Measurements from ENCODE around the gene PPME1.

Gene PPME1

DNA sequence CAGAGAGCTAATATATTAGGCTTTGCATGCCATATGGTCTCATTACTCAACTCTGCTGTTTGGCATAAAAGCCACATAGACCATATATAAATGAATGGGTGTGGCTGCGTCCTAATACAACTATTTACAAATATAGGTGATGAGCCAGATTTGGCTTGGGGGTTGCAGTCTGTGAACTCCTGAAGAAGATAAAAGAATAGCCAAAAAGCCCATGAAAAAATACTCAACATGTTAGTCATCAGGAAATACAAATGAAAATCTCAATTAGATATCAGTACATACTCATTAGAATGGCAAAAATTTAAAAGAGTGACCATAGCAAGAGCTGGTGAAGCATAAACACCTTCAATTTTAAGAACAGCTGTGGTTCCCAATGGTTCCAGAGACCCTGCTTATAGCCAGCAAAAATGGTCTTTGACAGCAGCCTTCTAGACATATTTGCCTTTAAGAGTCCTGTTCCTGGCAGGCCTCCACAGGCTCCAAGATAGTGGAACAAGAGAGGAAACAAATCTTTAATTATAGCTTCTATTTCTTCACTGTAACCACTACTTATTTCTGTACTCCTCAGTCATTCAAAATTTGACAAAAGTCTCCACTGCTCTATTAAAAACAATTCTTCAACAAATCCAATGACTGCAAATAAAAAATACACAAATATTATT lies 16.3 kb upstream of the PPME1 start:
- peaks cover 2% of the 10 kb centered on the region; the same call in 1 of the 2 replicates for H3K36me3 ChIP-seq
- DNase-seq = no peak

DNA sequence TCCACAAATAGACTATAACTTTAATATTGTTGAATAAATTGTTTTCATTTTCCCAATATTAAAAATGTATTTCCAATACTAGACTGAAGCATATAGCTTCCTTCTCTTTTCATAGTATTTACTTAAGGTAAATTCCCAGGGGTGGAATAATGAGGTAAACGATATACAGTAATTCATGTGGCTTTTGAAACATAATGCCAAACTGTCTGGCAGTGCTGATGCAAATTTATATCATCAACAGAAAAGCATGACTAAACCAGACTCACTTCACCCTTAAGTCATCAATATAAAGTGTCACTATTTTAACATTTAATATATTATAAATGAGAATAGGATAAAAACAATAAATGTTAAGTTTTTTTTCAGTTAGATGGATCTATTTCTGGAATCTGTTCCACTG lies 13.9 kb upstream of the PPME1 start:
- H3K4me1 ChIP-seq = no peaks in the 10 kb centered on the region
- H3K36me3 ChIP-seq = peaks cover 6% of the 10 kb centered on the region
- no peak for DNase-seq
- H3K4me3 ChIP-seq (ENCODE audit: low read depth, low read length) = no peak overlapping the region
- H3K9me3 ChIP-seq = no peaks in the 10 kb centered on the region
- TF ChIP-seq, protein P1, sequence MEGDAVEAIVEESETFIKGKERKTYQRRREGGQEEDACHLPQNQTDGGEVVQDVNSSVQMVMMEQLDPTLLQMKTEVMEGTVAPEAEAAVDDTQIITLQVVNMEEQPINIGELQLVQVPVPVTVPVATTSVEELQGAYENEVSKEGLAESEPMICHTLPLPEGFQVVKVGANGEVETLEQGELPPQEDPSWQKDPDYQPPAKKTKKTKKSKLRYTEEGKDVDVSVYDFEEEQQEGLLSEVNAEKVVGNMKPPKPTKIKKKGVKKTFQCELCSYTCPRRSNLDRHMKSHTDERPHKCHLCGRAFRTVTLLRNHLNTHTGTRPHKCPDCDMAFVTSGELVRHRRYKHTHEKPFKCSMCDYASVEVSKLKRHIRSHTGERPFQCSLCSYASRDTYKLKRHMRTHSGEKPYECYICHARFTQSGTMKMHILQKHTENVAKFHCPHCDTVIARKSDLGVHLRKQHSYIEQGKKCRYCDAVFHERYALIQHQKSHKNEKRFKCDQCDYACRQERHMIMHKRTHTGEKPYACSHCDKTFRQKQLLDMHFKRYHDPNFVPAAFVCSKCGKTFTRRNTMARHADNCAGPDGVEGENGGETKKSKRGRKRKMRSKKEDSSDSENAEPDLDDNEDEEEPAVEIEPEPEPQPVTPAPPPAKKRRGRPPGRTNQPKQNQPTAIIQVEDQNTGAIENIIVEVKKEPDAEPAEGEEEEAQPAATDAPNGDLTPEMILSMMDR (IDR thresholded peaks at IDR 0.05; ENCODE audit: low read depth, low read length) = no peak
- no peaks in the 10 kb centered on the region for H3K27me3 ChIP-seq

More for the DNA sequence above, 16.3 kb upstream of the PPME1 start:
- Histone ChIP-seq H3K9me3 (no peaks in the 10 kb centered on the region; the same call in 1 of the 2 replicates), H3K4me1 (no peaks in the 10 kb centered on the region), H3K27me3 (no peaks in the 10 kb centered on the region), H3K4me3 (ENCODE audit: low read depth, low read length) (no peak overlapping the region)
- TF ChIP-seq, protein P1 (IDR thresholded peaks at IDR 0.05; ENCODE audit: low read depth, low read length) = no peak

DNA sequence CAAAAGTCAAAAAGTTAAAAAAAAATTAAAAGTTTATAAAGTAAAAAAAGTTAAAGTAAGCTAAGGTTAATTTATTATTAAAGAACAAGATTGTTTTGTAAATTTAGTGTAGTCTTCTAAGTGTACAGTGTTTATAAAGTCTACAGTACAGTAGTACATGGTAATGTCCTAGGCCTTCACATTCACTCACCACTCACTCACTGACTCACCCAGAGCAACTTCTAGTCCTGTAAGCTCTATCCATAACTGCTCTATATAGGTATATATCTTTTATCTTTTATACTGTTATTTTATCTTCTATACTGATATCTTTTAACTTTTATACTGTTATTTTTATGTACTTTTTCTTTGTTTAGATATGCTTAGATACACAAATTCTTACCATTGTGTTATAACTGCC lies 11.4 kb upstream of the PPME1 start:
- no peaks in the 10 kb centered on the region; the same call in 1 of the 2 replicates for H3K4me1 ChIP-seq
- TF ChIP-seq, protein P1 (IDR thresholded peaks at IDR 0.05; ENCODE audit: low read depth, low read length) = no peak
- DNase-seq = no peak
- peaks cover 19% of the 10 kb centered on the region for H3K36me3 ChIP-seq
- H3K27me3 ChIP-seq = no peaks in the 10 kb centered on the region
- no peaks in the 10 kb centered on the region for H3K9me3 ChIP-seq
- H3K4me3 ChIP-seq (ENCODE audit: low read depth, low read length) = no peak overlapping the region

GRCh38 chr11:74162681-74163467 lies 8.2 kb upstream of the PPME1 start:
- H3K4me3 ChIP-seq (ENCODE audit: low read depth, low read length) = no peak overlapping the region
- H3K27me3 ChIP-seq = no peaks in the 10 kb centered on the region
- TF ChIP-seq, protein P1 (IDR thresholded peaks at IDR 0.05; ENCODE audit: low read depth, low read length) = no peak
- no peaks in the 10 kb centered on the region for H3K9me3 ChIP-seq
- DNase-seq = no peak
- peaks cover 42% of the 10 kb centered on the region for H3K36me3 ChIP-seq
- H3K4me1 ChIP-seq = no peaks in the 10 kb centered on the region; the same call in 1 of the 2 replicates

DNA sequence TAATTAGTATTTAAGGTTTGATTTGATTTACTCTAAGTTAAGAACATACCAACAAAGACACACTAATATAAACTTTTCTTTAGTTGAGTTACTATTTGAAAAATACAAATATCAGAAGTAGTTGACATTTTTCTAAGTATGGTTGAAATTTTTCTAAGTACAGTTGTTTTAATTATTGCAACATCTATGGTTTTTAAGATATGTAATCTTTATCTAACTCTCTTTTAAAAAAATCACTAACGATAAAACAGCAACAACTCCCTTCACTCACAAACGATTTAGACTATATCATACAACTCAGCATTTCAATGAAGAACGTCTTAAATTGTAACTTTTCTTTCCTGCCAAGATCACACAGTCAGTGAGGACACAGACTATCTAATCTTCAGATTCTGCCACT lies 2.3 kb upstream of the PPME1 start:
- no peak overlapping the region; the same call in 1 of the 2 replicates for H3K4me3 ChIP-seq (ENCODE audit: low read depth, low read length)

More for the DNA sequence above, 2.3 kb upstream of the PPME1 start:
- H3K4me1 ChIP-seq = no peaks in the 10 kb centered on the region
- H3K27me3 ChIP-seq = no peaks in the 10 kb centered on the region
- H3K36me3 ChIP-seq = peaks cover 31% of the 10 kb centered on the region
- H3K9me3 ChIP-seq = no peaks in the 10 kb centered on the region
- TF ChIP-seq, protein P1 (IDR thresholded peaks at IDR 0.05; ENCODE audit: low read depth, low read length) = no peak
- DNase-seq = no peak

Data from BE2C (cell line).